ENCODE data around the gene HOMER2. TPM values are rescaled to one million over a fixed set of nuclear protein-coding genes. Genes with fewer than 3 reads are reported as not detected.
"Not testable (repeated sequence)": the region's sequence is repeated elsewhere in the genome, so short reads cannot be mapped to it uniquely, and the experiment has no call there.

Gene HOMER2
- total and polyA plus RNA-seq, 2 donors = 1.2 to 8.9 TPM

DNA sequence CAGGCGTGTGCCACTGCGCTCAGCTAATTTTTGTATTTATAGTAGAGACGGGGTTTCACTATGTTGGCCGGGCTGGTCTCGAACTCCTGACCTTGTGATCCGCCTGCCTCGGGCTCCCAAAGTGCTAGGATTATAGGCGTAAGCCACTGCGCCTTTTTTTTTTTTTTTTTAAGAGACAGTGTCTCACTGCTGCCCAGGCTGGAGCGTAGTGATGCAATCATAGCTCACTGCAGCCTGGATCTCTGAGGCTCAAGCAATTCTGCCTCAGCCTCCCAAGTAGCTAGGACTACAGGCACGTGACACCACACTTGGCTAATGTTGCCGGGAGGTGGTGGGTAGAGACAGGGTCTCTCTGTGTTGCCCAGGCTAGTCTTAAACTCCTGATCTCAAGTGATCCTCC is 59.0 kb downstream of the HOMER2 start:
- whole genome bisulfite sequencing = 89% methylated on average over 12 of the region's 12 CpGs
- H3K27ac ChIP-seq (ENCODE audit: low read depth); H3K36me3 ChIP-seq (ENCODE audit: insufficient read depth): not testable (repeated sequence)

DNA sequence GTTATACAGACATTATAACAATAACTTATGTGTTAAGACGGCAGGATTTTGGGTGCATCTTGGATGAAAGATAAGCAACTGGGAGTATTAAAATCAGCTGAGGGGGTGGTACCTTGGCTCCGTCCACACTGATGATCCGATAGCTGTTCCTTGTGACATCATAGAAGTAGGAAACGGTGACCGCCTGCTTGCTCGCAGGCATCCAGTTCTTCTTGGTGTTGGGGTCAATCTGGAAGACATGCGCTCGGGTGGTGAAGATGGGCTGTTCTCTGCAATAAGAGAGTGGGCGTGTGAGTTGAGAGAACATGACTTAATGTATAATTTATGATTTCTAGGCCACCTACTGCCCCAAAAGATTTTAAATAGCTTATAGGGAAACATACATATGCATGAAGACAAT is 59.9 kb downstream of the HOMER2 start:
- Histone ChIP-seq H3K4me3 (ENCODE audit: low read depth, low read length) (no peak overlapping the region), H3K4me1 (ENCODE audit: insufficient read depth) (no peaks in the 10 kb centered on the region), H3K27ac (ENCODE audit: low read depth) (no peak overlapping the region), H3K36me3 (ENCODE audit: insufficient read depth) (no peaks in the 10 kb centered on the region)
- 86% methylated on average over 9 of the region's 9 CpGs for WGBS
- DNase-seq (ENCODE audit: extremely low spot score) = no peak

More for the DNA sequence above, 59.0 kb downstream of the HOMER2 start:
- H3K4me3 ChIP-seq (ENCODE audit: low read depth, low read length); H3K4me1 ChIP-seq (ENCODE audit: insufficient read depth); DNase-seq (ENCODE audit: extremely low spot score): not testable (repeated sequence)

DNA sequence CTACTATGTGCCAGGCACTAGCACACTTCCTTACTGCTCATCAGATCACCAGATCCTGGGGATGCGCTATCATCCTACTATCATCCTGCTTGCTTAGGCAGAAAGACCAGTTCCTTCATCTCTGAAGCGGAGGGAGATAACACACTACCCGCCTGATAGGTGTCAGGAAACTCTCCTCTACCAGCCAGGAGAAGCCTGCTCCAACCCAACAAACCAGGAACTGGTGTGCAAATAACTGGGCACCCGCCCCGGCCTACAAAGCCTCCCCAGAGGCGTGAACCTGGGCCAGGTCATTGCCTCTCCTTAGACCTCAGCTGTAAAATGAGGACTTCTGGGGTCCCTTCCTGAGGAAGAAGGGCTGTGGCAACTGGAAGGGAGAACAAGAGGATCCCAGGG is 61.5 kb downstream of the HOMER2 start:
- Histone ChIP-seq H3K36me3 (ENCODE audit: insufficient read depth) (no peaks in the 10 kb centered on the region), H3K4me3 (ENCODE audit: low read depth, low read length) (no peak overlapping the region), H3K4me1 (ENCODE audit: insufficient read depth) (no peaks in the 10 kb centered on the region), H3K27ac (ENCODE audit: low read depth) (no peak overlapping the region)
- no peak for DNase-seq (ENCODE audit: extremely low spot score)
- 76% methylated on average over 6 of the region's 6 CpGs for WGBS

DNA sequence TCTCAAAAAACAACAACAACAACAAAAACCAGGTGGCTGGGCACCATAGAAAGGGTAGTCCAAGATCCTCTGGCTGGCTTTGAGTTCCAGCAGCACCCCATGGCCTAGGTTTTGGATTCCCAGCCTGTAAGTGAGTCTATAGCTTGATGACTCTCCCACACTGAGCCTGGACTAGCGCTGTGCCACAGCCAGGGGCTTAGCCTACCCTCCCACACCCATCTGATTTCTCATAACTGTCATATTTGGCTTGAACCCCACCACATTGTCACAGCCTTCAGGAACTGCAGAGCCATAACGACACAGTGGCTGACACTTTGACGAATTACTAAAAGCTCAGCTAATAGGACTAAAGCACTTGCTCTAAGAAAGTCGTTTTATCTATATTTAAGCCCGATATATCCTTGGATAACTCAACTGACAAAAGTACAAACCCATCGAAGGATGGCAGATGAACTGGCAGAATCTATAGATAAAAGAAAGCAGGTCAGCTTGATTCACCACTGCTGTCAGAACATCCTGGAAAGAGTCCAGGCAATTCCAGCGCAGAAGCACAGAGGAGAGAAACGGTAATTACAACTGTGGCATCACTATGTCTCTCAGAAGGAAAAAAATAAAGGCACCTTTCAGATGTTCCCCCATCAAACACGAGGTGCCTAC is 62.1 kb downstream of the HOMER2 start:
- Histone ChIP-seq H3K36me3 (ENCODE audit: insufficient read depth) (no peaks in the 10 kb centered on the region), H3K4me3 (ENCODE audit: low read depth, low read length) (no peak overlapping the region), H3K4me1 (ENCODE audit: insufficient read depth) (no peaks in the 10 kb centered on the region), H3K27ac (ENCODE audit: low read depth) (no peak overlapping the region)
- DNase-seq (ENCODE audit: extremely low spot score) = no peak
- 49% methylated on average over 9 of the region's 9 CpGs for WGBS

DNA sequence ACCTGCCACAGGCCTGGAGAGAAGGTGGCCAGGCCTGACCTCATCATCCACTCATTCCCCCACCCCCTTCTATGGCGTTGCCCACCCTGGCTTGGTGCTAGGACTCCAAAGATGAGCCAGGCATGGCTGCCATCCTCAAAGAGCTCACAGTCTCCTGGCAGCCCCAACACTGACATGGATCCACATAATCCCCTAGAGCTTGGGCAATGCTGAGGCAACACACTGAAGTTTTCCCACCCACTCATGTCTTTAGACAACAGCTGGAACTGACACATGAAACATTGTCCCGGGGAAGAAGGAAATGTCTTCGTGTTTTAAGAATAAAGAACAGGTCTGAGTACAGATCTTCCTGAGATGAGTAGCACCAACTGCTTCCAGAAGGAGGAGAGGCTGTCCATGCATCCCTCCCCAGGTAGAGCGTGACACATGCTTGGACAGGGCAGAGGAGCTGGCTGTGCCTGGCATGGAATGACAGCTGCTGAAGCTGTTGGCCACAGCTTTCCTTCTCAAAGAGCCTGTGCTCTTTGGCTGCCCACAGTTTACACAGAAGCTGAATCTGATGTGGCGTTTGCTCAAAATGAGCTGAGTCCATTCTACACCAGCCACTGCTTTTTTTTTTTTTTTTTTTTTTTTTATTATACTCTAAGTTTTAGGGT is 70.1 kb downstream of the HOMER2 start:
- Histone ChIP-seq H3K36me3 (ENCODE audit: insufficient read depth) (no peaks in the 10 kb centered on the region), H3K27ac (ENCODE audit: low read depth) (no peak overlapping the region), H3K4me3 (ENCODE audit: low read depth, low read length) (no peak overlapping the region), H3K4me1 (ENCODE audit: insufficient read depth) (no peaks in the 10 kb centered on the region)
- no peak for DNase-seq (ENCODE audit: extremely low spot score)
- 80% methylated on average over 5 of the region's 5 CpGs for WGBS

DNA sequence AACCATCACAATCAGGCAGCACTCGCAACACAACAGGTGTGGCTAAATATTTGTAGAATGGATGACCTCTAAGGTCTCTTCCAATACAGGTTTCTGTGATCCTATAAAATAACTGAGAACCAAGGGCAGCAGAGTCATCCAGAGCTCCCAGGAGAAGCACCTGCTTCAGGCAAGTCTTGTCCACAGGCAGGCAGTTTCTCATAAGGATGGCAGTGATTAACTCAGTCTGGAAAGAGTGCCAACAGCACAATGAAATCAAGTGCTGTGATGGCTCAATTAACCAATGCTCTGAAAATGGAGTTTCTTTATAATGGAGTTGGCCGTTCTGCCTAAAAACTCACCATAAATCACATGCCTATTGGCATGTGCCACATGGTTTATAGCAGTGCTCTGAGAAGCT is 70.8 kb downstream of the HOMER2 start:
- Histone ChIP-seq H3K4me1 (ENCODE audit: insufficient read depth) (no peaks in the 10 kb centered on the region), H3K36me3 (ENCODE audit: insufficient read depth) (no peaks in the 10 kb centered on the region), H3K27ac (ENCODE audit: low read depth) (no peak overlapping the region), H3K4me3 (ENCODE audit: low read depth, low read length) (no peak overlapping the region)
- DNase-seq (ENCODE audit: extremely low spot score) = no peak
- WGBS = 90% methylated on average over 2 of the region's 2 CpGs

DNA sequence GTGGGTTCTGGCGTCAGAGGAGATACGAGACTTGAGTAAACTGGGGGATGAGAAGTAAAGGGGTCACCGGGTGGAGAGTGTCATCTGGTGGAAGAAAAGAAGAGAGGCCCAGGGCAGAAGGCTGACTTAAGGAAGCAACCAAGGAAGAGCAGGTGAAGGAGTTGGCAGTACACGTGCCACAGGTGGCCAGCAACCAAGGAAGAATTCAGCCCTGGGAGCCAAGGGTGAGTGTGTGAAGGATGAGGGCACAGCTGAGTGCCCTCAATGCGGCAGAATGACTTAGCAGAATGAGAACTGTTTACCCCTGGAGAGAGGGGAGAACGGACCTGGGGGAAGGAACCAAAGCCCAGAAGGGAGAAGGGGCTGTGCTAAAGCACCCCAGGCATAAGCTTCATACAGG is 71.8 kb downstream of the HOMER2 start:
- Histone ChIP-seq H3K27ac (ENCODE audit: low read depth) (no peak overlapping the region), H3K36me3 (ENCODE audit: insufficient read depth) (no peaks in the 10 kb centered on the region), H3K4me1 (ENCODE audit: insufficient read depth) (no peaks in the 10 kb centered on the region), H3K4me3 (ENCODE audit: low read depth, low read length) (no peak overlapping the region)
- no peak for DNase-seq (ENCODE audit: extremely low spot score)
- 73% methylated on average over 6 of the region's 6 CpGs for WGBS

DNA sequence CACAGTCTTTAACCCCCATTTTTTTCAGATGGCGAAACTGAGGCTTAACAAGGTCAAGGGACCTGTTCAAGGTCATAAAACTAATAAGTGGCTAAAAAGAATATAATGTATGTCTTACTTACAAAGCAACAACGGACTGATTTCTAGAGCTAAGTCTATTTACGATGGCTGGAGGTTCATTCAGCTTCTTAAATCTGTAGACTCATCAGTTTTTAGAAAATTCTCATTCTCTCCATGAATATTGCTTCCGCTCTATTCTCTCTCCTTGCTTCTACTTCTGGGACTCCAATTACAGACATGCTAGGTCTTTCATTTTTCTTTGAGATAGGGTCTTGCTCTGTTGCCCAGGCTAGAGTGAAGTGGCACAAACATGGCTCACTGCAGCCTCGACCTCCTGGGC is 74.2 kb downstream of the HOMER2 start:
- 90% methylated on average over 5 of the region's 5 CpGs for WGBS
- H3K4me3 ChIP-seq (ENCODE audit: low read depth, low read length) = no peak overlapping the region
- DNase-seq (ENCODE audit: extremely low spot score) = no peak
- no peak overlapping the region for H3K27ac ChIP-seq (ENCODE audit: low read depth)
- H3K36me3 ChIP-seq (ENCODE audit: insufficient read depth) = no peaks in the 10 kb centered on the region
- no peaks in the 10 kb centered on the region for H3K4me1 ChIP-seq (ENCODE audit: insufficient read depth)

DNA sequence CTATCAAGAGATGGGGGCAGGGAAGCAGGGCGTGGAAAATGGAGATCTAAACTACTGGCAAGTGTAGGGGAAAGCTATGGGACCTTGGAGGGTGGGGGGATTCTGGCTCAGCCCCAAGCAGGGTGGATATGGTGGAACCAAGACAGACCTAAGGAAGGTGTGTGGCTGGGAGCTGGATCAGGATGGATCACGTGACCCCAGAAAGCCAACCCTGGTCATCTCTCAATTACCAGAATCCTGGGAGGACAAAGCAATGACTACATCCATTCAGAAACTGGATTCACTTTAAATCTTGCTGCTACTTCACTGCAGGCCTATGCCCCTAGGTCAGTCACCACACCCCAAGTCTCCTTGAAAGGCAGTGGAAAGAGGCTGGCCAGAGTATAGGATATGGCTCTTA is 74.7 kb downstream of the HOMER2 start:
- no peak overlapping the region for H3K4me3 ChIP-seq (ENCODE audit: low read depth, low read length)
- no peaks in the 10 kb centered on the region for H3K4me1 ChIP-seq (ENCODE audit: insufficient read depth)
- H3K36me3 ChIP-seq (ENCODE audit: insufficient read depth) = no peaks in the 10 kb centered on the region
- 76% methylated on average over 2 of the region's 2 CpGs for WGBS
- DNase-seq (ENCODE audit: extremely low spot score) = no peak
- H3K27ac ChIP-seq (ENCODE audit: low read depth) = no peak overlapping the region

DNA sequence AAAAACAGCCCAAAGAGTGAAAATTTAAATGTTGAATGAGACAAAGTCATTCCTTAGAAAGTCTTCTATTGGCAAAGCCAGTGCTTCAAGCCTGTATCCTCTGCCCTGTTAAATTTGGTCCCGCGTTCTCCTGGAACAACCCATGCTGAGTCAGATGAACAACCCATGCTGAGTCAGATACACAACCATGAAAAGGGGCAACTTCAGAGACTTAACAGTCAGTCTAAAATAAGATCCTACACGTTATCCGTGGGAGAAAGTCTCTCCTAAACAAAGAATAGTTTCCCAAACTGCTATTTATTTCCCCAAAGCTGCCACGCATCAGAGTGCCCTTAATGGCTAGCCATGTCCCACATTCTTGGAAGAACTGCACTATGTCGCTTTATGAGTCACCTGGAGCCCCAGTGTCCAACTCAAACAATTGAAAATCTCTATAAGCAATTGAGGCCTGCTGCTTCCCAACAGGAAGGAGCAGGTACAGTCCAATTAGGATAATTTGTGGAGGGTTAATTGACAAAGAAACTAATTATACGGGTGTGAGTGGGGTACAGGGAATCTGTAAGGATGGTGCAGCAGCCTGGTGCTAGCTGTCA is 77.0 kb downstream of the HOMER2 start:
- no peak overlapping the region for H3K27ac ChIP-seq (ENCODE audit: low read depth)
- H3K4me1 ChIP-seq (ENCODE audit: insufficient read depth) = no peaks in the 10 kb centered on the region
- 87% methylated on average over 7 of the region's 7 CpGs for WGBS
- no peak for DNase-seq (ENCODE audit: extremely low spot score)
- no peaks in the 10 kb centered on the region for H3K36me3 ChIP-seq (ENCODE audit: insufficient read depth)
- H3K4me3 ChIP-seq (ENCODE audit: low read depth, low read length) = no peak overlapping the region

DNA sequence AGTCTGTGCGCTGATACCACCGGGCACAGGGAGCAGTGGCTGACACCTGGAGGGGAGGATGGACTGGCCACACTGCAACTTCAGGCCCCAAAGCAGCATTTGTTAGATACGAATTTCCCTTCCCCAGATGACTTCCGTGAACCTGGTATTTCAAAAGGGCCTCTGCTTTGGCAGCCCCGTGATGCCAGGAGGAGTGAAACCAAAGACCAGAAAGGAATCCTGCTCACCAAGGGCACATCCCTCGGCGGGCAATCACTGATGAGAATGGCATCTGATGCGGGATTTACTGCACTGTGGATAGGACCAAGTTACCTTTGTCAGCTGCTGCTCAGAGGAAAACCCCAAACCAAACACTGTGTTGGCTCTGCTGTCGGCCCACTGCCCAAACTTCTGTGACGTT is 77.6 kb downstream of the HOMER2 start:
- H3K36me3 ChIP-seq (ENCODE audit: insufficient read depth) = no peaks in the 10 kb centered on the region
- H3K4me3 ChIP-seq (ENCODE audit: low read depth, low read length) = no peak overlapping the region
- DNase-seq (ENCODE audit: extremely low spot score) = no peak
- H3K4me1 ChIP-seq (ENCODE audit: insufficient read depth) = no peaks in the 10 kb centered on the region
- 82% methylated on average over 10 of the region's 10 CpGs for WGBS
- no peak overlapping the region for H3K27ac ChIP-seq (ENCODE audit: low read depth)

DNA sequence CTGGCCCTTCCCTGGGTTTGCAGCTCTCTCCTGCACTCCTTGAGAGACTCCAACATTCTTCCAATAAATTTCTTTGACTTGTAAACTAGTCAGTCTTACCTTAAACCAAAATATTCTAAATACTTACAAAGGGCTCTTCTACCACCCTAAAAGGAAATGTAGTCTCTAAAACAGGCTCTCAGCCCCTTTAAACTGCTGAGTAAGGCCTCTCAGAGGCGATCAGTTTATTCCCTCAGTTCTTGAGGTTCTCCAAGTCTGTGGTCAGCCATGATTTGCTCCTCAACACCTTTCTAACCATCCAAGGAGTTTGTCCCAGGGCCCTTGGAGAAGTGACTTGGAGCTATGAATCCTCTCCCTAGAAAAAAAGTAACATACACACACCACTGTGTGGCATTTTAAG is 78.3 kb downstream of the HOMER2 start:
- WGBS = 52% methylated on average over 1 of the region's 1 CpG
- H3K27ac ChIP-seq (ENCODE audit: low read depth) = no peak overlapping the region
- no peaks in the 10 kb centered on the region for H3K36me3 ChIP-seq (ENCODE audit: insufficient read depth)
- H3K4me1 ChIP-seq (ENCODE audit: insufficient read depth) = no peaks in the 10 kb centered on the region
- DNase-seq (ENCODE audit: extremely low spot score) = no peak
- no peak overlapping the region for H3K4me3 ChIP-seq (ENCODE audit: low read depth, low read length)

DNA sequence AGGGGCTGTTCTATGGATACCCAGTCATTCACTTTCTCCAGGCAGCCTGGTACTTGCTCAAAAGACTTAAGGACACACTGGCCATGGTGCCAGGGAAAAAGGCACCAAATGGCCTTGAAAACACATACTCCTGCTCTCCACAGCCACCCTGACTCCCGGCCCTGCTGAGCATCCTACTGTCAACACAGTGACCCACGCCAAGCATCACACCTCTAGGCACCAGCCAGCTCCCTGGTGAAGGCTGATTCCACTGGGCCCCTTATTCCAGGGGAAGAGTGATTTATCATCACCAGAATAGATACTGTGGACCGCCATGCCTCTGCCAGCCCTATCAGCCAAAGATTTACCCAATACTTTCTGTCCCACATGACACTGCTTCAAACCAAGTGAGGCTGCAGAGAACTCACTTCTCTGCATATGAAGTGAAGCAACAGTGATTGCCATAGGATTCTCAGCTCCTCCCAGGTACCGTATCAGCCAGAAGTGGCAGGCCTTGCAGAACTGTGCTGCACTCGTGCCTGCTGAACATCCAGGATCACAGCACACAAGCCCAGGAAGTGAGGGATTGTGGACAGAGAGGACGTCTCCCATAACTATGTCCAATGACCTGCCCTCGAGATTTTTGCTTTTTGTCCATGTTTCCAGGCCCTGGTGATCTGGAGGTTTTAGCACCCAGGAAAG is 79.4 kb downstream of the HOMER2 start:
- DNase-seq (ENCODE audit: extremely low spot score) = no peak
- WGBS = 74% methylated on average over 7 of the region's 7 CpGs

More for the DNA sequence above, 79.4 kb downstream of the HOMER2 start:
- Histone ChIP-seq H3K4me1 (ENCODE audit: insufficient read depth) (no peaks in the 10 kb centered on the region), H3K4me3 (ENCODE audit: low read depth, low read length) (no peak overlapping the region), H3K36me3 (ENCODE audit: insufficient read depth) (no peaks in the 10 kb centered on the region), H3K27ac (ENCODE audit: low read depth) (no peak overlapping the region)
